SK-N-SH treated with all-trans-retinoic acid at 6 μM for 48 hours (cell line): ENCODE results near the gene KRT80.

Source experiments
- ATAC-seq: fragments of 200-7000 bp; cut with Tn5 transposase; 3 replicates; pipeline ENCODE4 v1.9.1; 2020; ENCODE audit warnings: mild to moderate bottlenecking, moderate library complexity
- ARNTL ChIP-seq: fragments of 450-650 bp; formaldehyde crosslinking; IDR thresholded peaks from 2 replicates; pipeline ENCODE4 v1.5.0; 2020; ENCODE audit warnings: low read depth, mild to moderate bottlenecking, moderate library complexity, borderline replicate concordance
- BACH2 ChIP-seq: fragments of 250-450 bp; sonication (Bioruptor Pico); IDR thresholded peaks from 2 replicates; pipeline ENCODE4 v1.9.0; 2021; ENCODE audit warnings: mild to moderate bottlenecking, borderline replicate concordance
- CSDC2 ChIP-seq: fragments of 250-450 bp; sonication (Bioruptor Pico); IDR thresholded peaks from 2 replicates; pipeline ENCODE4 v1.5.0; 2020; ENCODE audit warnings: mild to moderate bottlenecking, moderate library complexity
- CSRNP3 ChIP-seq: fragments of 250-450 bp; sonication (Bioruptor Pico); IDR thresholded peaks from 2 replicates; pipeline ENCODE4 v1.5.1; 2021; ENCODE audit warnings: mild to moderate bottlenecking, moderate library complexity
- ESRRG ChIP-seq: fragments of 250-450 bp; sonication (Bioruptor Pico); IDR thresholded peaks from 2 replicates; pipeline ENCODE4 v1.6.1; 2021; ENCODE audit warnings: mild to moderate bottlenecking
- GLIS3 ChIP-seq: fragments of 250-450 bp; sonication (Bioruptor Pico); IDR thresholded peaks from 2 replicates; pipeline ENCODE4 v1.5.0; 2020; ENCODE audit warnings: mild to moderate bottlenecking, moderate library complexity
- ISL1 ChIP-seq: fragments of 250-450 bp; sonication (Bioruptor Pico); IDR thresholded peaks from 2 replicates; pipeline ENCODE4 v2.1.2; 2022; ENCODE audit warnings: mild to moderate bottlenecking, moderate library complexity
- OSR1 ChIP-seq: fragments of 250-450 bp; sonication (Bioruptor Pico); IDR thresholded peaks from 2 replicates; pipeline ENCODE4 v1.8.0; 2022; ENCODE audit warnings: moderate library complexity, mild to moderate bottlenecking, inconsistent platforms
- PATZ1 ChIP-seq: fragments of 250-450 bp; sonication (Bioruptor Pico); IDR thresholded peaks from 2 replicates; pipeline ENCODE4 v1.8.0; 2020; ENCODE audit warnings: mild to moderate bottlenecking, moderate library complexity, borderline replicate concordance
- POU6F1 ChIP-seq: fragments of 250-450 bp; sonication (Bioruptor Pico); IDR thresholded peaks from 2 replicates; pipeline ENCODE4 v1.8.0; 2021; ENCODE audit warnings: low read depth, mild to moderate bottlenecking, moderate library complexity, borderline replicate concordance
- RARB ChIP-seq: fragments of 250-450 bp; sonication (Bioruptor Pico); IDR thresholded peaks from 2 replicates; pipeline ENCODE4 v1.8.0; 2021; ENCODE audit warnings: mild to moderate bottlenecking, moderate library complexity
- SNAI2 ChIP-seq: fragments of 250-450 bp; sonication (Bioruptor Pico); IDR thresholded peaks from 2 replicates; pipeline ENCODE4 v1.5.0; 2020; ENCODE audit warnings: mild to moderate bottlenecking, moderate library complexity
- TCF4 ChIP-seq: fragments of 250-450 bp; sonication (Bioruptor Pico); IDR thresholded peaks from 2 replicates; pipeline ENCODE4 v1.8.0; 2021; ENCODE audit warnings: mild to moderate bottlenecking, moderate library complexity, borderline replicate concordance
- TOX ChIP-seq: fragments of 250-450 bp; sonication (Bioruptor Pico); IDR thresholded peaks from 2 replicates; pipeline ENCODE4 v1.8.0; 2021; ENCODE audit warnings: mild to moderate bottlenecking, moderate library complexity, borderline replicate concordance
- TSHZ2 ChIP-seq: fragments of 250-450 bp; sonication (Bioruptor Pico); IDR thresholded peaks from 2 replicates; pipeline ENCODE4 v1.5.0; 2020; ENCODE audit warnings: mild to moderate bottlenecking, moderate library complexity
- ZC3H10 ChIP-seq: fragments of 250-450 bp; sonication (Bioruptor Pico); IDR thresholded peaks from 2 replicates; pipeline ENCODE4 v1.5.1; 2021; ENCODE audit warnings: mild to moderate bottlenecking, moderate library complexity
- ZFP3 ChIP-seq: fragments of 250-450 bp; sonication (Bioruptor Pico); IDR thresholded peaks from 2 replicates; pipeline ENCODE4 v1.5.0; 2020; ENCODE audit warnings: mild to moderate bottlenecking, moderate library complexity
- ZFP30 ChIP-seq: fragments of 450-650 bp; formaldehyde crosslinking; IDR thresholded peaks from 2 replicates; pipeline ENCODE4 v1.5.0; 2022; ENCODE audit warnings: mild to moderate bottlenecking, moderate library complexity
- ZNF565 ChIP-seq: fragments of 450-650 bp; formaldehyde crosslinking; conservative IDR thresholded peaks from 2 replicates; pipeline ENCODE4 v1.5.0; 2020; ENCODE audit warnings: low read depth, mild to moderate bottlenecking, moderate library complexity
- ZNF70 ChIP-seq: fragments of 450-650 bp; formaldehyde crosslinking; IDR thresholded peaks from 2 replicates; pipeline ENCODE4 v1.5.0; 2020; ENCODE audit warnings: mild to moderate bottlenecking, moderate library complexity
- ZNF8 ChIP-seq: fragments of 450-650 bp; formaldehyde crosslinking; IDR thresholded peaks from 2 replicates; pipeline ENCODE4 v1.5.0; 2020; ENCODE audit warnings: mild to moderate bottlenecking, moderate library complexity

The KRT80 gene

GRCh38 chr12:52156757-52157565, 34.9 kb downstream of the KRT80 start:
- peak; percentile 89 for ATAC-seq

GRCh38 chr12:52156311-52156710, 35.5 kb downstream of the KRT80 start:
- TF ChIP-seq OSR1 (CRISPR knock-in tag), result no peak
- TF ChIP-seq ZFP3 (CRISPR knock-in tag), result no peak
- TF ChIP-seq BACH2 (CRISPR knock-in tag), result no peak
- no peak for TF ChIP-seq ZNF565 (CRISPR knock-in tag)
- TF ChIP-seq POU6F1 (CRISPR knock-in tag), result no peak
- TF ChIP-seq CSDC2 (CRISPR knock-in tag), result no peak
- no peak for ATAC-seq

More at GRCh38 chr12:52156757-52157565, 34.9 kb downstream of the KRT80 start:
- TF ChIP-seq ZFP30 (CRISPR knock-in tag), result no peak
- no peak for TF ChIP-seq TOX (CRISPR knock-in tag)
- TF ChIP-seq, all 23 proteins: peak for 0

- ATAC-seq, result no peak
- no peak for TF ChIP-seq TOX (CRISPR knock-in tag)
- no peak for TF ChIP-seq ARNTL (CRISPR knock-in tag)
- no peak for TF ChIP-seq CSRNP3 (CRISPR knock-in tag)
- TF ChIP-seq ESRRG, result no peak
- TF ChIP-seq, all 23 proteins: peak for 0
Measured at GRCh38 chr12:52155048-52155868, 36.6 kb downstream of the KRT80 start.

GRCh38 chr12:52152905-52153317, 38.9 kb downstream of the KRT80 start:
- no peak for ATAC-seq
- no peak for TF ChIP-seq GLIS3
- TF ChIP-seq PATZ1 (CRISPR knock-in tag), result no peak
- no peak for TF ChIP-seq ZNF8
- no peak for TF ChIP-seq CSDC2 (CRISPR knock-in tag)
- TF ChIP-seq BACH2 (CRISPR knock-in tag), result no peak
- TF ChIP-seq ISL1 (CRISPR knock-in tag), result no peak
- no peak for TF ChIP-seq ZC3H10 (CRISPR knock-in tag)
- no peak for TF ChIP-seq ZNF70 (CRISPR knock-in tag)
- TF ChIP-seq SNAI2 (CRISPR knock-in tag), result no peak
- no peak for TF ChIP-seq TOX (CRISPR knock-in tag)
- TF ChIP-seq TSHZ2, result no peak
- no peak for TF ChIP-seq CSRNP3 (CRISPR knock-in tag)
- TF ChIP-seq POU6F1 (CRISPR knock-in tag), result no peak
- TF ChIP-seq ZFP3 (CRISPR knock-in tag), result no peak
- TF ChIP-seq ARNTL (CRISPR knock-in tag), result no peak
- TF ChIP-seq ESRRG, result no peak
- TF ChIP-seq OSR1 (CRISPR knock-in tag), result no peak
- TF ChIP-seq TCF4 (CRISPR knock-in tag), result no peak
- TF ChIP-seq ZNF565 (CRISPR knock-in tag), result no peak
- TF ChIP-seq RARB (CRISPR knock-in tag), result no peak
- TF ChIP-seq, all 23 proteins: peak for 0
